Upper lobe of left lung (tissue), 6 donors: ENCODE measurements around the gene SEM1. TPM values are rescaled to one million over a fixed set of nuclear protein-coding genes. Genes with fewer than 3 reads are reported as not detected.
"Not testable (repeated sequence)": the region's sequence is repeated elsewhere in the genome, so short reads cannot be mapped to it uniquely, and the experiment has no call there.

Experiments used
- ATAC-seq, 2 donors: fragments of 200-7000 bp; cut with Tn5 transposase; one replicate each; pipeline ENCODE4 v1.9.1; 2022; ENCODE audit warnings: mild to moderate bottlenecking in 2 of 2, moderate library complexity in 2 of 2; ENCODE audit not compliant: low FRiP score in 2 of 2
- DNase-seq, 2 donors: peaks; one replicate each; pipeline ENCODE4 v3.0.0-alpha.2; 2019 to 2020
- H3K27ac ChIP-seq, 4 donors: fragments of 200-600 bp; sonication (generic); one replicate each; pipeline ENCODE4 v1.5.1; 2016 to 2019
- H3K27me3 ChIP-seq, 4 donors: fragments of 200-600 bp; sonication (generic); one replicate each; pipeline ENCODE4 v1.5.1; 2017 to 2019
- H3K36me3 ChIP-seq, 4 donors: fragments of 200-600 bp; sonication (generic); one replicate each; pipeline ENCODE4 v1.5.1; 2016 to 2019
- H3K4me1 ChIP-seq, 4 donors: fragments of 200-600 bp; sonication (generic); one replicate each; pipeline ENCODE4 v1.5.1; 2018 to 2019
- H3K4me3 ChIP-seq, 4 donors: fragments of 200-600 bp; sonication (generic); one replicate each; pipeline ENCODE4 v1.5.1; 2017 to 2019; ENCODE audit warnings: mild to moderate bottlenecking in 2 of 4, moderate library complexity in 1 of 4
- H3K9me3 ChIP-seq, 4 donors: fragments of 200-600 bp; sonication (generic); one replicate each; pipeline ENCODE4 v1.5.1; 2018 to 2019
- CTCF ChIP-seq, 6 experiments: fragments of 450-650 bp in 4 of 6; fragments of 200-600 bp in 2 of 6; sonication (generic) in 2 of 6; IDR thresholded peaks; one replicate each; pipeline ENCODE4 v1.5.1; 2016 to 2019; ENCODE audit warnings: antibody characterized with exemption in 6 of 6
- EP300 ChIP-seq, 4 donors: sonication (generic); formaldehyde crosslinking; IDR thresholded peaks; one replicate each; pipeline ENCODE4 v1.5.1; 2017; ENCODE audit warnings: antibody characterized with exemption in 4 of 4, control low read depth in 2 of 4
- POLR2A ChIP-seq, 4 donors: fragments of 450-650 bp; IDR thresholded peaks; one replicate each; pipeline ENCODE4 v1.5.1; 2016 to 2017; ENCODE audit warnings: antibody characterized with exemption in 4 of 4, mild to moderate bottlenecking in 2 of 4
- POLR2AphosphoS5 ChIP-seq, 2 donors: sonication (generic); formaldehyde crosslinking; IDR thresholded peaks; one replicate each; pipeline ENCODE4 v1.5.1; 2017; ENCODE audit warnings: antibody characterized with exemption in 2 of 2
- WGBS, 2 donors: methylation state at CpG; one replicate each; pipeline ENCODE4 v1.1.5; 2017 to 2018; 5-methylcytosine and 5-hydroxymethylcytosine counted together
- total RNA-seq, 6 donors: library from RNA; depleted of rRNA in 4 of 6; stranded (reverse); fragments of >200 nt in 4 of 6; gene quantifications; one replicate each; pipeline versions ENCODE4 v1.1.0 to v1.2.1, GENCODE V29; 2016 to 2021
- donor health status: DM: no; HTN: no; CAD: no; lungs with moderate emphysema.
- donor health status: DM: no; HTN: yes; CAD: no; lungs with severe emphysema.

The SEM1 gene
- total RNA-seq, 6 donors from 2014 or later = 27.1 to 41.9 (median 32.9) TPM

GRCh38 chr7:96648784-96649183 is 60.9 kb downstream of the SEM1 start:
- Histone ChIP-seq H3K27me3 (no peaks in the 10 kb centered on the region), H3K4me1 (no peaks in the 10 kb centered on the region), H3K4me3 (no peak overlapping the region), H3K36me3 (no peaks in the 10 kb centered on the region), H3K27ac (no peak overlapping the region), H3K9me3 (no peaks in the 10 kb centered on the region)
- TF ChIP-seq POLR2AphosphoS5 (IDR thresholded peaks at IDR 0.05) (no peak), POLR2A (IDR thresholded peaks at IDR 0.05) (no peak), EP300 (IDR thresholded peaks at IDR 0.05) (no peak), CTCF (IDR thresholded peaks at IDR 0.05) (no peak)
- DNase-seq = no peak
- ATAC-seq = no peak
- WGBS, 2 donors = 86 to 87% methylated on average over 8 of the region's 8 CpGs

- WGBS, 2 donors = 61 to 62% methylated on average over 3 of the region's 3 CpGs
- Histone ChIP-seq H3K27ac (no peak overlapping the region), H3K4me3 (no peak overlapping the region), H3K27me3 (no peaks in the 10 kb centered on the region), H3K4me1 (no peaks in the 10 kb centered on the region), H3K9me3 (no peaks in the 10 kb centered on the region), H3K36me3 (no peaks in the 10 kb centered on the region)
- TF ChIP-seq CTCF (IDR thresholded peaks at IDR 0.05) (no peak), POLR2AphosphoS5 (IDR thresholded peaks at IDR 0.05) (no peak), POLR2A (IDR thresholded peaks at IDR 0.05) (no peak), EP300 (IDR thresholded peaks at IDR 0.05) (no peak)
- DNase-seq = no peak
- no peak for ATAC-seq
Measured at GRCh38 chr7:96647733-96648132, 61.9 kb downstream of the SEM1 start.

GRCh38 chr7:96645084-96645483 is 64.6 kb downstream of the SEM1 start:
- Histone ChIP-seq H3K9me3 (no peaks in the 10 kb centered on the region), H3K27me3 (no peaks in the 10 kb centered on the region), H3K36me3 (no peaks in the 10 kb centered on the region), H3K4me3 (no peak overlapping the region), H3K4me1 (no peaks in the 10 kb centered on the region), H3K27ac (no peak overlapping the region)
- ATAC-seq = no peak
- TF ChIP-seq CTCF (IDR thresholded peaks at IDR 0.05) (no peak), EP300 (IDR thresholded peaks at IDR 0.05) (no peak), POLR2AphosphoS5 (IDR thresholded peaks at IDR 0.05) (no peak), POLR2A (IDR thresholded peaks at IDR 0.05) (no peak)
- WGBS, 2 donors = 90 to 95% methylated on average over 3 of the region's 3 CpGs
- DNase-seq = no peak

GRCh38 chr7:96643436-96643835 is 66.2 kb downstream of the SEM1 start:
- H3K4me3 ChIP-seq, H3K27ac ChIP-seq, H3K27me3 ChIP-seq, DNase-seq, ATAC-seq, H3K4me1 ChIP-seq, H3K9me3 ChIP-seq, H3K36me3 ChIP-seq: not testable (repeated sequence)
- 93 to 97% methylated on average over 4 of the region's 4 CpGs for WGBS, 2 donors

- TF ChIP-seq CTCF (IDR thresholded peaks at IDR 0.05) (no peak), POLR2A (IDR thresholded peaks at IDR 0.05) (no peak)
- H3K27ac ChIP-seq = no peak overlapping the region
- no peaks in the 10 kb centered on the region for H3K9me3 ChIP-seq
- no peaks in the 10 kb centered on the region for H3K36me3 ChIP-seq
- no peaks in the 10 kb centered on the region for H3K27me3 ChIP-seq
- no peak overlapping the region for H3K4me3 ChIP-seq
- no peaks in the 10 kb centered on the region for H3K4me1 ChIP-seq
- DNase-seq = no peak
- ATAC-seq = no peak
- 69 to 77% methylated on average over 2 of the region's 2 CpGs for WGBS, 2 donors
Measured at GRCh38 chr7:96640054-96640453, 69.6 kb downstream of the SEM1 start.
